Pancreas (tissue), 10 donors: Measurements from ENCODE around the gene CYP4F11. TPM values are rescaled to one million over a fixed set of nuclear protein-coding genes. Genes with fewer than 3 reads are reported as not detected.
"Not testable (repeated sequence)": the region's sequence is repeated elsewhere in the genome, so short reads cannot be mapped to it uniquely, and the experiment has no call there.

Experiments
- ATAC-seq, 4 donors: fragments of 200-7000 bp; cut with Tn5 transposase; one replicate each; pipeline versions ENCODE4 v1.8.0 to v1.9.1; 2020; ENCODE audit warnings: mild to moderate bottlenecking in 4 of 4, moderate library complexity in 4 of 4
- DNase-seq, 6 donors: peaks; one replicate each; pipeline ENCODE4 v3.0.0-alpha.2; 2020
- FAIRE-seq: peaks from 2 replicates; lab custom pipeline; 2012; peaks lifted over from hg19 to GRCh38; lab: Jason Lieb, UNC
- H3K27ac ChIP-seq, 4 donors: fragments of 200-600 bp; sonication (generic); 1 replicate in 3 of 4; 2 replicates in 1 of 4; pipeline versions ENCODE4 v1.5.0 to v1.8.0; 2020
- H3K27me3 ChIP-seq, 4 donors: fragments of 200-600 bp; one replicate each; pipeline ENCODE4 v1.8.0; 2021
- H3K36me3 ChIP-seq, 3 donors: fragments of 200-600 bp; sonication (generic) in 1 of 3; one replicate each; pipeline versions ENCODE4 v1.5.0 to v1.8.0; 2020 to 2021
- H3K4me1 ChIP-seq, 3 donors: fragments of 200-600 bp; one replicate each; pipeline ENCODE4 v1.8.0; 2021
- H3K4me3 ChIP-seq, 4 donors: fragments of 200-600 bp; sonication (generic) in 2 of 4; one replicate each; pipeline versions ENCODE4 v1.5.0 to v1.8.0; 2020 to 2021
- H3K9me3 ChIP-seq, 4 donors: fragments of 200-600 bp; one replicate each; pipeline ENCODE4 v1.8.0; 2021
- CTCF ChIP-seq, 4 donors: fragments of 200-600 bp; sonication (generic) in 3 of 4; IDR thresholded peaks; one replicate each; pipeline versions ENCODE4 v1.5.0 to v1.8.0; 2021; ENCODE audit warnings: antibody characterized with exemption in 4 of 4
- WGBS, 2 donors: extraction: QIAGEN DNeasy Blood & Tissue Kit; methylation state at CpG; one replicate each; pipeline ENCODE4 v1.1.7; 2013; 5-methylcytosine and 5-hydroxymethylcytosine counted together
- intact Hi-C, 3 donors: fragments of 100-400 bp; cut with DNase I; formaldehyde crosslinking; loops; one replicate each; pipeline versions ENCODE4 v1.11.1 to v1.14.2; 2022
- polyA plus RNA-seq, 2 donors: library from polyadenylated mRNA; stranded (reverse); fragments of 200-250 nt; gene quantifications; one replicate each; pipeline ENCODE4 v1.2.3, GENCODE V29; 2013
- total RNA-seq, 6 donors: library from RNA; stranded (reverse); fragmentation: NEBNext Ultra II Directional in 4 of 6; extraction: Animal tissue kit (Norgen Biotek cat#: 25700) in 4 of 6; gene quantifications; one replicate each; pipeline versions ENCODE4 v1.2.1 to v1.2.4, GENCODE V29; 2021 to 2023
- donor health status: healthy with polysubstance abuse.
- donor health status: DM: no; HTN: no; CAD: no; lungs with moderate emphysema.
- donor health status: DM: no; HTN: no; CAD: no.
- donor health status: control.
- donor health status: control.
- donor health status: Bipolar disorder and iron deficiency.
- donor health status: DM: yes; HTN: yes; CAD: no.
- donor health status: DM: no; HTN: no; CAD: no.
- donor health status: DM: no; HTN: no; CAD: no.
- donor health status: DM: yes; HTN: yes; CAD: no.

The CYP4F11 gene
- total and polyA plus RNA-seq, 8 donors = 0.32 to 3.4 (median 2.3) TPM

GRCh38 chr19:15913830-15914229 is 20.5 kb downstream of the CYP4F11 start:
- WGBS, 2 donors = 85 to 92% methylated on average over 8 of the region's 8 CpGs
- DNase-seq = no peak

GRCh38 chr19:15913384-15913783 is 20.9 kb downstream of the CYP4F11 start:
- H3K27me3 ChIP-seq = no peaks in the 10 kb centered on the region
- intact Hi-C loops = no loop called here

More at GRCh38 chr19:15913830-15914229, 20.5 kb downstream of the CYP4F11 start:
- Histone ChIP-seq H3K4me3 (no peak overlapping the region), H3K4me1 (no peaks in the 10 kb centered on the region), H3K27me3 (no peaks in the 10 kb centered on the region), H3K27ac (no peak overlapping the region), H3K36me3 (no peaks in the 10 kb centered on the region), H3K9me3 (no peaks in the 10 kb centered on the region)
- FAIRE-seq (no peak), ATAC-seq (no peak)
- no peak for TF ChIP-seq CTCF (IDR thresholded peaks at IDR 0.05)
- intact Hi-C loops = no loop called here

DNA sequence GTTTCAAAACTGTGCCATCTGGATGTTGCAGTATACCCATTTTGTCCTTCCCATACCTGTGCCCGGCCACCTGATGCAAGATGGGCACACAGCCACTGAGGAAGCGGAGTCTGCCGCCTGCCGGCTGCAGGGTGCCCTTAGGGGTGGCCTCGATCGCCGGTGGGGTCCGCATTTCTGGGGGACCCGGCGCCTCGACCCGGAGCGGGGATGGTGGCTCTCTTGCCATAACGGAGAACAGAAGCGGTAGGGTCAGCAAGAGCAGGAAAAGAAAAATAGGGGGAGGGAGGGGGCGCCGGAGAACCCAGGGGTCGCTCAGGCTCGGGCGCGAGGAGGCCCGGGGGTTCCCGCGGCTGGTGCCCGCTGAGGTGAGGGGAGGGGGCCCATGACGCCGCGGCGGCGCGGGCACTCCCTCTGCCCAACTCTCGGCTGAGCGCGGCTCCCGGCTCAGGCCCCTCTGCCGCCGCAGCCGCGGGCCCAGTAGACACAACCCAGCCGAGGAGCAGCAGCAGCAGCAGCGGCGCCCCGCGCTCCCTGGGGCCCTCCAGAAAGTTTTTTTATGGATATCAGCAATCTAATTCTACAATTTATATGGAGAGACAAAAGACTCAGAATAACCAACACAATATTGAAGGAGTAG is 22.6 kb downstream of the CYP4F11 start:
- H3K4me1 ChIP-seq = no peaks in the 10 kb centered on the region
- intact Hi-C loops = no loop called here
- H3K9me3 ChIP-seq = no peaks in the 10 kb centered on the region
- peak in 4 of 6 donors; percentile 31 to 73 (median 62) for DNase-seq
- peaks cover 0 to 3% (median 1%) of the 10 kb centered on the region in 4 donors for H3K27me3 ChIP-seq
- H3K27ac ChIP-seq = no peak overlapping the region
- ATAC-seq = peak; percentile 59 to 94 (median 74)
- no peak for TF ChIP-seq CTCF (IDR thresholded peaks at IDR 0.05)
- H3K36me3 ChIP-seq = no peaks in the 10 kb centered on the region
- WGBS, 2 donors = 13 to 17% methylated on average over 34 to 44 of the region's 44 CpGs
- no peak for FAIRE-seq
- H3K4me3 ChIP-seq = peak overlapping the region in 2 of 4 donors; percentile 20 to 33

More at GRCh38 chr19:15913384-15913783, 20.9 kb downstream of the CYP4F11 start:
- H3K4me3 ChIP-seq = no peak overlapping the region
- no peaks in the 10 kb centered on the region for H3K4me1 ChIP-seq
- no peak for ATAC-seq
- no peaks in the 10 kb centered on the region for H3K9me3 ChIP-seq
- WGBS, 2 donors = 68 to 87% methylated on average over 6 of the region's 6 CpGs
- no peak for DNase-seq
- FAIRE-seq = no peak
- H3K27ac ChIP-seq = no peak overlapping the region
- no peak for TF ChIP-seq CTCF (IDR thresholded peaks at IDR 0.05)
- H3K36me3 ChIP-seq = no peaks in the 10 kb centered on the region

GRCh38 chr19:15905026-15905425 is 29.3 kb downstream of the CYP4F11 start:
- DNase-seq = no peak
- Histone ChIP-seq H3K27ac (no peak overlapping the region), H3K9me3 (no peaks in the 10 kb centered on the region), H3K27me3 (peaks cover 0 to 8% (median 2%) of the 10 kb centered on the region in 4 donors), H3K36me3 (no peaks in the 10 kb centered on the region), H3K4me3 (no peak overlapping the region), H3K4me1 (peaks cover 0 to 4% (median 0%) of the 10 kb centered on the region in 3 donors)
- intact Hi-C loops = no loop called here
- no peak for ATAC-seq
- FAIRE-seq = no peak
- no peak for TF ChIP-seq CTCF (IDR thresholded peaks at IDR 0.05)

GRCh38 chr19:15902898-15903297 is 31.4 kb downstream of the CYP4F11 start:
- H3K27ac ChIP-seq, intact Hi-C loops, ATAC-seq, H3K4me3 ChIP-seq, H3K9me3 ChIP-seq, DNase-seq, H3K27me3 ChIP-seq, H3K36me3 ChIP-seq, FAIRE-seq, H3K4me1 ChIP-seq: not testable (repeated sequence)
- 83% methylated on average over 29 of the region's 29 CpGs for WGBS, 2 donors
